Activated T-cell treated with anti-CD3 and anti-CD28 coated beads for 24 hours (primary cell): ENCODE data around the gene ZNF710.

Experiments
- DNase-seq: peaks from one replicate; pipeline ENCODE4 v3.0.0-alpha.2; 2020; ENCODE audit warnings: low read depth

Gene ZNF710

DNA sequence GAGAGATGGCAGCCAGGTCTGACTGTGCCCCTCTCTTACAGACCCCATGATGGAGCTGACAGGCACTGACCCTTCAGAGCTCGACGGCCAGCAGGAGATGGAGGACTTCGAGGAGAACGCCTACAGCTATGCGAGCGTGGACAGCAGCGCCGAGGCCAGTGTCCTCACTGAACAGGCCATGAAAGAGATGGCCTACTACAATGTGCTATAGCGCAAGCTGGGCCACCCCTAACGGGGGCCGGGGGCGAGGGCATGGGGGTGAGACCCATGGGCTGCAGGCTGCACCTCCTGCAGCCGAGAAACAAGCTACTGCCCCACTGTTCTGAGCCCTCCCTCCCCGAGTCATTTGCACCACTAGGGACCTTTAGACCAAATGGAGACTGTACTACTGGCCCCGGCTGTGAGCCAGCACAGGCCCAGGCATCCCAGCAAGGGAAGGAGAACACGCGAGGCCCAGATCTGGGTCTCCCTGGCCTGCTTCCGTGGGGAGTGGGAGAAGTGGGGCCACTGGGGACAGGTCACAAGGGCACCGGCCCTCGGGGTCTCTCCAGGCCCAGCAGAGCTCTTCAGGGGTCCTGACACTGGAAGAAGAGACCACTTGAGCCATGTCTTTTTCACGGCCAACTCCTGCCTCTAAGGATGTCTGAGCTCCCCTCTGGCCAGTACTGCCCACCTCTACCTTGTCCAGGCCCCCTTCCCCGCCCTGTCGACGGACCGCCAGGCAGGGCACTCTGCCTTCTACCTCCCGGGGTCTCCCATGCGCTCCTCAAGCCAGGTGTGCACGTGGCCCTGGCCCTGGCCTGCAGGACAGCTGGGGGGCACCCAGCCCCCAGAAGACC is 78.7 kb downstream of the ZNF710 start:
- DNase-seq, result no peak

DNA sequence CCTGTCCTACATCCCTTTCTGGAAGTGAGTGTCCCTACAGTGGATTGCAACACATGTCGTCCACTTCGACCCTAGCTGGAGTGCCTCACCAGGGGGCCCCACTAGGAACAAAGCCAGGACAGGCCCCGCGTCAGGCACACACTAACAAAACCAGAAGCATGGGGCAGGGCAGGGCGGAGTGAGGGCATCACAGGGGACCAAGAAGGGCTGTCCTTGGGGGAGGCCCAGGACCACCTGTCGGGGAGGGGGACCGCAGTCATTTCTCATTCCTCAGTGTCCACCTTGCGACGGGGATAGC is 79.3 kb downstream of the ZNF710 start:
- no peak for DNase-seq

DNA sequence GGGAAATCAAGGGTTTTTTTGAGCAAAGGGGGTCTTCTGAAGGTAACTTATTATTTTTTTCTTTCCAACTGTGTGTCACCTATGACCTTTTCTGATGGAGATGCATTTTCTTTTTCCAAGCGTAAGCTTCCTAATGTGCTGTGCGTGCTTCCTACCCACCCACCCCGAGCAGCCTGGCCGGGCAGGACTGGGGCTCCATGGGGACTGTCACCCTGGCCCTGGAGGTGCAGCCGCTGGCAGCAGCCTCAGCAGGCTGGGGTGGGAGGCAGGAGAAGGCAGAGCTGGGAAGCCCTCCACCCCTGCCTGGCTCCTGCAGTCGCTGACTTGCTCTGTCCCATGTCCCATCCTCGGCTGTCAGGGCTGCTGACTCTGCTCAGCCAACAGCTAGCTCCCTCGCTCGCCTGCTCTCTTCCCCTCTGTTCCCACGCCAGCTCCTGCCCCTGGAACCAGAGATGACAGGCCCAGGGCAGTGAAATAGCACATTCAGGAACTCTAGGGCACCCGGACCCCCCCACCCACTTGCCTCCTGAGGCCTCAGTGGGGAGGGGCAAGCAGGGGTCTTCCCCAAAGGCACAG is 79.8 kb downstream of the ZNF710 start:
- no peak for DNase-seq

DNA sequence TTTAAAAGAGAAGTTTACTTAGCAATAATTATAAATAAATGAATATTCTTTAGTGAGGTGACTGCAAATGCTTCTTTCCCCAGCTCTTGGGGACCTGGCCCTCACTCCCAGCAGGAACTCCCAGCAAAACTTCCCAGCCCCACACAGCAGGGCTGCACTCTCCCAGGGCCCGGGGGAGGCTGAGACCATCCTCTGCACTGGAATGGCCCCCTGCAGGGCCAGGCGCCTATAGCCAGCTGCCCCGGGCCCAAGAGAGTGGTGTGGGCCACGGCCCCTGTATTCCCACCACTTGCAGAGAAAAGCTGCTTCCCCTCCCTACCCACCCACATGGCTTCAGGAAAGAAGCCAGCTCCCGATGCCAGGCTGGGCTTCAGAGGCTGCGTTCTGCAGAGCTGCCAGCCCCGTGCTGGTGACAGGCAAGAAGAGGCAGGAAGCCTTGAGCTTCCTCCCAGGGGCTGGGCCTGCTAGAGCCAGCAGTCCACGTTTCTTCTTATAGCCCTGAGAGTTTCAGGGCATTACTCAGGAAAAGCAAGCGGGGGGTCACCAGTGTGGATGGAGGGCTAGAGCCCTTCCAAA is 81.1 kb downstream of the ZNF710 start:
- DNase-seq, result no peak

DNA sequence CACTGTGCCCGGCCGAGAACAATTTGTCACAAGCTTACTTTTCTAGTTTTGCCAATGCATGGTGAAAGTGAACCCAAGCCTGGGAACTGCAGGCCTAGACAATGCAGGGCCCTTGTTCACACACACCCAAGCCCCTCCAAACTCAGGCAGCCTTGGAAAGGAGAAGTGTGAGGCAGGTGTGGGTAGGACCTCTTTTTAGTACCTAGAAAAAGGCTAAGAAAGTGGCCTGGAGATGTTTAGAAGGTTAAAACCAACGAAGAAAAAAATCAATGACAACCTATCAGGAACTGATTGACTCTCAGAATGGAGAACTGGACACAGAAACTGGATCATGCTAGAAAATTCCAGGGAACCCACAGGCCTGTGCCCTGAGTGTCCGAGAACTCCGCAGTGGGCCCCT is 82.3 kb downstream of the ZNF710 start:
- no peak for DNase-seq

DNA sequence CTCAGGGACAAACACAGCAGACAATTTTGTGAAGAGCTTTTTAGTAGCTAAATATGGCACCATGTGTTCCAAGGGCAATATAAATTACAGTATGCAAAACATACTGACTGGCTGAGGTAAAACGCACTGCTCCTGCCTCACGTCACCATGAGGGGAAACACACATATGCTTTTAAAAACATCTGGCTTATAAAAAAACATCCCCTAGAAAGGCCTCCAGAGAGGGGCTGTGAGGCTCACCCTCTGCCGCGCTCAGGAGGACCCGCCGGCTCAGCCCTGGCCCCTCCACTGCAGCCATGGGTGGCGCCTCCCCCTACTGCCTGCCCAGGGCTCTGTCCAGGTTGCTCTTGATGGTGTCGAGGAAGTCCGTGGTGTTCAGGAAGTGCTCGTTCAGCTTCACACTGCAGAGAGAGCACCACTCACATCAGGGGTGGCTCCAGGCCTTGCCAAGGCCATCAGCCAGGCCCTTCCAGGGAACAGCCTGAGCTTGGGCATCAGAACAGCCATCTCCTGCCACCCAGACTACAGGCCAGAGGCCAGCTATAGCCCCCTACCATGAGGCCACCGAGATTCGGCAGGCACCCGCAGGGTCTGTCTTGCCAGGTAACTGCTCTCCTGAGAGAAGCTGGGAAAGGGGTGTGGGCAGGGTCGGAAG is 83.0 kb downstream of the ZNF710 start:
- no peak for DNase-seq

DNA sequence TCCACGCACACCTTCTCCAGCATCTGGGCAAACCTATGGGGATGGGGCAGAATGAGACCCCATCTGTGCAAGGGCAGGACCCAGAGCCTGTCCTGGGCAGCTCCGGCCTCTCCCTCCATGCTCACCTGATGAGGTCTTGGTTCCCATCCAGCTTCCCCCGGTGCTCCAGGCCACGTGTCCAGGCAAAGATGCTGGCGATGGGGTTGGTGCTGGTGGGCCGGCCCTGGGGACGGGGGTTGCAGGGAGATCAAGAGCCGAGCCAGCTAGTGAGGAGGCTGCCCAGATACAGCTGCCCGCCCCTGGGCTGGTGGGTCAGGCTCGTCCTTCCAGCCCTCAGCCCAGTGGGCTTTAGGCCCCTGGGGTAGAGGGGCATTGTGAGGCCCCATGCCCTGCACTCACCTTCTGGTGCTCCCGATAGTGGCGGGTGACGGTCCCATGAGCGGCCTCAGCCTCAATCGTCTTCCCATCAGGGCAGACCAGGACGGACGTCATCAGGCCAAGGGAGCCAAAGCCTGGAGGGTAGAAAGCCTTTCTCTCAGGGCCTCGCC is 83.8 kb downstream of the ZNF710 start:
- no peak for DNase-seq

DNA sequence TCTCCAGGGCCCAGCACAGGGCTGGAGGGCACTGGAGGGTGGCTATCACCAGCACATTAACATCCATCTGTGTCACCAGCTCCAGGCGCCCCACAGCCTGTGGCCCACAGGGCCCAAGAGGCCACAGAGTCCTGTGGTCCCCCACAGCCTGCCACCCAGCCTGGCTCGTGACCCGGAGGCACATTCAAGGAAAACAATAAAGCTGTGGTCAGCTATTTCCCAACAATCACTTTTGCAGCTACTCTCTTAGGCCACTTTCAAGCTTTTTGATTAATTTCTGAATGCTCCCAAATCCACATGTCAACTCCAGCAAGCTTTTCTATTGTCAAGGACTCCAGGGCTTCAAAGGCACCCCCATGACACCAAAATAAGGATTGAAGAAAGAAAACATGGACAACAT is 84.4 kb downstream of the ZNF710 start:
- DNase-seq, result no peak

DNA sequence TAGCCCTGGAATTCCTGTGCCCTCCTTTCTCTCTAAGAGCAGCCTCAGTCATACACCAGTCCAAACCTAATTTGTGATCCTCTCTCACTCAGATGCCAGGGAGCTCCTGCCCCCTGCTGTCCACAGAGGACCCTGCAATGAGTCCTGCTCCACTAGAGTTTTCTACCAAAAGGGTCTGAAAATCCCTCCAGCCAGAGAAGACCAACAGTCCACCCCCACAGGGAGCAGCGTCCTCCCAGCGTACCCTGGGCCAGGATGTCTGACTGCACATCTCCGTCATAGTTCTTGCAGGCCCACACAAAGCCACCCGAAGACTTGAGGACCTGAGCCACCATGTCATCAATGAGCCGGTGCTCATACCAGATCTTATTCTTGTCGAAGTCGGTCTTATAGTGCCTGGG is 85.7 kb downstream of the ZNF710 start:
- DNase-seq, result peak; percentile 42

DNA sequence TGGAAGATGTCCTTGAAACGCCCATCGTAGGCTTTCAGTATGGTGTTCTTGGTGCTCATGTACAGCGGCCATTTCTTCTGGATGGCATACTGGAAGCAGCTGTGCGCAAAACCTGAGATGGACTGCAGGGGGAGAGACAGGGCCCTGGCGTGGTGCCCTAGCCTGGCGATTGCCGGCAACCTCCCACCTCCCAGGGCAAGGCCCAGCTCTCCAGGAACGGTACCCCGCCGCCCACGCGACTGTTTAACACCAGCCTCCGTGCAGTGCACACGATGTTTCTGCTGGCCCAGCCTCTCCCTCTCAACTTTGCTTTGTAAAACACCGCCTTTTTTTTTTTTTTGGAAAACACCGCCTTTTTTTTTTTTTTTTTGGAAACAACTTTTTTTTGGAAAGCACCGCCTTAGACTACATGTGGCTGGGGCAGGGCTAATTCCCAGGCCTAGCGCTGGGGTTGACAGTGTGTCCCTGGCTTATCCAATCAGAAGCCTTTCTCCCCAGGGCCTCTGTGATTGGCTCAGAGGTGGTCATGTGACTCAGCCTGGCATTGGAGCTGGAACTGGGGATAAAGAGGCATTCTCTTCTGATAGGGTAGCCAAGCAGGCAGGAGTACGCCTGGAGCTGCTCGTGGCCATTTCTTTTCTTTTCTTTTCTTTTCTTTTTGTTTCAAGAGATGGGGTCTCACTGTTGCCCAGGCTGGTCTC is 86.5 kb downstream of the ZNF710 start:
- no peak for DNase-seq

DNA sequence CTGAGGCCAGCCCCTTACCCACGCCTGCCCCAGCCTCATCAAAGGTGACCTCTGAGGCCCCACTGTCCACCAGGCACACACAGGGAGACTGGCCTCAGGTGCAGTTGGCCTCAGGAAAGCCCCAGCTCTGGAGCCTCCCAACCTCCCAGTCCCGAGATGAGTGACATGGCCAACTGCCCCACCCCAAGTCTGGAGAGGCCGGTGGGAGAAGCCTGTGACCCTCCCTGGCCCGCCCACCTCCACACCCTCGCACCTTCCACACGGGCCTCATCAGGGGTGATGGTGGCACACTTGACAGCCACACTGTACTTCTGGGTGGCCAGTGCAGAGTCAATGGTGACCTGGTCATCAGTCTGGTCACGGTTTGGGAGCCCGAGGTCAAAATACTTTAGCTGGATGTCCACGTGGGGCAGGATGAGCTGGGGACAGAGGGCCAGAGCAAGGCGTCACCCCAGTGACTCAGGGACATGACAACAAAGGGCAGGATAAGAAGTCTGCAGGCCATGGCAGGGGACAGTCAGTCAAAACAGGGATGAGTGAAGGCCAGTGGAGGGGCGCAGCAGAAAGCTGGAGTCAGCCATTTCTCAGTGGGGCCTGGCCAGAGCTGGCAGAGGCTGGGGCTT is 89.2 kb downstream of the ZNF710 start:
- no peak for DNase-seq

DNA sequence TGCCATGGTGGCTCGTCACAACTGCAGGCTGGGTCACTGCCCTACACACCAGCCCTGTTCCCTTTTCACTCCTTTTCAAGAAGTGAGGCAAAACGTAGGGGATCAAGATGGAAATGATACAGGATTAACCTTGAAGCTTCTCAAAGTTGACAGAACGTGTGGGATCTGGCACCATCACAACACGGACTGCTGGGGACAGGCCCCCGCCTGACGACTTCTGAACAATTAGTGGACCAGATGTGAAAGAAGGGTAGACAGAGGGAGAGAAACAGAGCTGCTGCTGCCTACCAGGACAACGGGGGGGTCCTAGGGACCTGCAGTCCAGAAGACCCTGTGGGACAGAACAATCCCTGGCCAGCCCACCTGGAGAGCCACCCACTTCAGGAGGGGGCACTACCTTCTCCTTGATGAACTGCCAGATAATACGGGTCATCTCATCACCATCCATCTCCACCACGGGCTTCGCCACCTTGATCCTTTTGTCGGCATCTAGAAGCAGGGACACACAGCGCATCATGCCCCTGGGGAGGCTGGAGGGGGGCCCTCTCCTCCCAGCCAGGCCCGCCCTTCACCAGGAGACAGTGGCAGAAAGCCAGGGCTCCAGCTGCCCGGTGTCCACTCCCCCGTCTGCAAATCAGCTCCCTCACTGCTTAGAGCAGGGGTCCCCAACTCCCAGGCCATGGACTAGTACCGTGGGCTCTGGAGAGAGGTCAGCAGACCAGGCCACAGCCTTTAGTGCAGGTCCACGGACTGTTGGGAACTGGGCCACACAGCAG is 90.2 kb downstream of the ZNF710 start:
- DNase-seq, result no peak

DNA sequence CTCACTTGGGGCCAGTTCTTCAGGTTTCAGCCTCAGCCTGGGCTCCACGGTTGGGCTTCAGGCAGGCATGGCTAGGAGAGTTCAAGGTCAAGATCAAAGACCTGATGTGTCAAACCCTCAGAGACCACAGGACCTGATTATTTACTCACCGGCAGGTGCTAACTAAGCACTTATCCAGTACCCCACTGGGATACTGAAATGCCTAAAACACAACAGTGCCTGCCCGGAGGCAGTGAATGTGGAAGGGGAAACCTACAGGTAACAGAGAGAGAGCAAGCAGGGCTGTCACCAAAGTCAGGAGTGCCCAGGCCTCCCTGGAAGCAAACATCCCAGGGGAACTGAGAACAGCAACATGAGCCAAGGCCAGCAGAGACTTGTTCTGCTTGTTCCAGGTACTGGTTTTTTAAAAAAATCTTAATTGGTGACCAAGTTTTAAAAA is 94.4 kb downstream of the ZNF710 start:
- DNase-seq, result no peak

DNA sequence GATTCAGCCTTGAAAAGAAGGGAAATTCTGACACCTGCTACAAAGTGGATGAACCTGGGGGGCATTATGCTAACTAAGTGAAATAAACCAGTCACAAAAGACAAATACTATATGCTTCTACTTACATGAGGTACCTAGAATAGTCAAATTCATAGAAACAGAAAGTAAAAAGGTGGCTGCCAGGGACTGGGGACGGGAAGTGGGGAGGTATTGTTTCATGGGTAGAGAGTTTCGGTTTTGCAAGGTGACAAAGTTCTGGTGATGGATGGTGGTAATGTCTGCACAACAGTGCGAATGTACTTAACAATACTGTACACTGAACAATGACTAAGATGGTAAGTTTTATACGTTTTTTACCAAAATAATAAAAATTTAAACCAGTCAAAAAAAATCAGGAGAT is 96.4 kb downstream of the ZNF710 start:
- peak; percentile 62 for DNase-seq

DNA sequence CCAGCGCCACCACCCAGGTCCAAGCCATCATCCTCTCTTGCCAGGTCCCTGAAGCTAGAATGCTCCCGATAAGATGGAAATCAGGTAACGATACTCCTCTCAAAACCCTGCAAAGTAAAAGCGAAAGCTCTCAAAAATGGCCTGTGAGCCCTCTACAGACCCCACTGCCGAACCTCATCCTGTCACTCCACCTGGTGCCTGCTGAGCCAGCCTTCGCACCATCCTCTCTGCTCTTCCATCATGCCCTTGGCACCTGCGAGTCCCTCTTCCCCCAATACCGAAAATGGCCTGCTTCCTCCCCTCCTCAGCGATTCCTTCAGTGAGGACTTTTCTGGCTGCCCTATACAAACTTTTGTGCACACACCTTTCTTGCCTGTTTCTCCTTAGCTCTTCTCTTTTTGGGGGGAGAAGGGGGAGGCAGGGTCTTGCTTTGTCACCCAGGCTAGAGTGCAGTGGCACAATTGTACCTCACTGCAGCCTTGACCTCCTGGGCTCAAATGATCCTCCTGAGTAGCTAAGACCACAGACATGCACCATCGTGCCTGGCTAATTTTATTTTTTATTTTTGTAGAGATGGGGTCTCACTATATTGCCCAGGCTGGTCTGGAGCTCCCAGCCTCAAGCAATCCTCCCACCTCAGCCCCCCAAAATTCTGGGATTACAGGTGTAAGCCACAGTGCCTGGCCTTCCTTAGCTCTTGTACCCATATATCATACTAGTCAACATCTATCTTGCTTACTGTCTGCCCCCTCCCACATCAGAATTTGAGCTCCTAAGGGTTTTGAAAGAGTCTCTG is 98.1 kb downstream of the ZNF710 start:
- no peak for DNase-seq

DNA sequence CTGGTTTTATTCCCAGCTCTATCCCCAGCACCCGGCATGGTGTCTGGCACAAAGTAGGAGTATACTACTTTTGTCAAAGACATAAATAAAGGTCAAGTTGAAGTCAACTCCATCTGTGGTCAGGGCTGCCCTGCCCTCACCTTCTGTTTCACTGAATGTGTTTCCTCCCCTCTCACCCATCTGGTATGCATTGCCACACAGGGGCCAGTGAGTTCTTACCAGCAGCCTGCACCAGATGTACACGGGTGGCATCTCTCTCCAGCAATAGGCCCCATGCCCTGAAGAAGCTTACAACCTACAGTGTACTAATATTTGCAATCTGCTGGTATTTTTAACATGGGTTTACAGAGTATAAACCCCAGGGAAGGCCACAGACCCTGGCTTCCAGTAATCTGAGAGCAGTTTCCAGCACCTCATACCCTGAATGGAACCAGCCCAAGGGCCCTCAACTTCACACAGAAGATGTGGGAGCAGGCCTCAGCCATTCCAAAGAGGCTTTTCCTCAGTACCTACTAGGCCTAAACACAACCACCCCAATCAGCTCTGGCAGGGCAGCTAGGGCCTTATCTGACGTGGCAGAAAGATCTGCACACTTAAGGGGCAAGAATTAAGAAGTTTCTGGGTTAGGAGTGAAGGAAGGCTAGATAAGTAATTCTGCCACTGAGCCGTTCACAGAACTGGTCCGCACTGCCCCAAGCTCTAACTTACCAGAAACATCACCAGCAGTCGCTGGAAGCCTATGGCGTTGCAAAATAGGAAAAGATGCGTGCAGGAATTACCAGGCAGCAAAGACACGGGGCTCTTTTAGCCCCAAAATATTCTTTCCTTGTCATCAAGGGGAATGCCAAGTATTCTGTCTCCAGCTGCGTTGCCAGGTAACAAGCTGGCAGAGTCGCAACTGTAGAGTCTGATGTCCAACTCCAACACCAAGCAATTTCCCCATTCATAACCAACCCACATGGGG is 99.0 kb downstream of the ZNF710 start:
- DNase-seq, result no peak

DNA sequence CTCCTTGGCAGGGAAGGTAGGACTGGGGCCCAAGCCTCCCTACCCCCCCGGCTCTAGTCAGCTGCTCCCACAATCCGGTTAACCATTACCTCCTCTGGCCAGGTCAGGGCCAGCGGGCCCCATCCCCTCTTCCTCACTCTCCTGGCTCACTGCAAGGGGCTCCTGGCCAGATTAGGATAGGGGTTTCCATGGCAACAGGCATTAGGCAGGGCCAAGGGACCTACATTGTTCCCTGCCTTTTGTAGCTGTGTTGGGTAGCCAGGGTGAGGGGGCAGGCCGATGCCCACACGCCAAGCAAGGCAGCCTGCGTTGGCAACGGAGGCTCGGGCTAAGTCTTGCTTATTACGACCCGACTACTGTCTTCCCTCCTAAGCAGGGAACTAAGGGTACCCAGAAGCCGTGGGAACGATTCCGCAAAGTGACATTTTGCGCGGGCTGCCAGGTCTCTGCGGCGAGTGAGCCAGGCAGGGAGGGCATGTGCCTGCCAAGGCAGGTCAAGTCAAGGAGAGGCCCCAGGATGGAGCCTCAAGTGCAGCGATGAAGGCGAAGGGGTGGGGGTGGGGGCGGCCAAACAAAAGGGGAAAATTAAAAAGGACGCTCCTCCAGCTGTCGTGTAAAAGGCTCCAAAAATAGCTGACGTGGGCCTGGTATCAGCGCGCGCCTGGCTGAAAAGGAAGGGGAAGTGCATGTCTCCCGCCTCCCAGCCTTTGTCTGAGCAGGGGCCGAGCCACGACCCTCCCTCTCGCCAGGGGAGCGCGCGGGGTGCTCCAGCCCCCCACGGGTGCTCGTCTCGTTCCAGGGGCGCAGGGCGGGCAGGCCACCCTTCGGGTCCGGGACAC is 100.2 kb downstream of the ZNF710 start:
- no peak for DNase-seq
